HG02588 (cell line): ENCODE data around the gene PRKCE.

Experiments
- ATAC-seq: cut with Tn5 transposase; IDR thresholded peaks from one replicate; pipeline ENCODE4 v1.9.1; 2021; ENCODE audit warnings: mild to moderate bottlenecking, moderate library complexity; ENCODE audit not compliant: unreplicated experiment

Gene PRKCE

GRCh38 chr2:46062637-46063412 lies 411.4 kb downstream of the PRKCE start:
- no peak for ATAC-seq

GRCh38 chr2:46064396-46064795 lies 412.9 kb downstream of the PRKCE start:
- no peak for ATAC-seq

- no peak for ATAC-seq
Observed at GRCh38 chr2:46065152-46065551, 413.7 kb downstream of the PRKCE start.

- ATAC-seq = no peak
Observed at GRCh38 chr2:46066116-46066515, 414.6 kb downstream of the PRKCE start.

GRCh38 chr2:46066601-46067000 lies 415.1 kb downstream of the PRKCE start:
- ATAC-seq = no peak

GRCh38 chr2:46067062-46067461 lies 415.6 kb downstream of the PRKCE start:
- no peak for ATAC-seq

- ATAC-seq = no peak
Observed at GRCh38 chr2:46067501-46068305, 416.2 kb downstream of the PRKCE start.

GRCh38 chr2:46068636-46069035 lies 417.2 kb downstream of the PRKCE start:
- ATAC-seq = no peak

GRCh38 chr2:46071074-46071473 lies 419.6 kb downstream of the PRKCE start:
- no peak for ATAC-seq

- ATAC-seq = no peak
Observed at GRCh38 chr2:46072101-46072820, 420.8 kb downstream of the PRKCE start.

GRCh38 chr2:46073540-46074046 lies 422.1 kb downstream of the PRKCE start:
- no peak for ATAC-seq

GRCh38 chr2:46074501-46074900 lies 423.0 kb downstream of the PRKCE start:
- ATAC-seq = no peak

GRCh38 chr2:46075848-46076247 lies 424.4 kb downstream of the PRKCE start:
- ATAC-seq = no peak

- no peak for ATAC-seq
Observed at GRCh38 chr2:46076251-46076650, 424.8 kb downstream of the PRKCE start.

GRCh38 chr2:46076875-46077274 lies 425.4 kb downstream of the PRKCE start:
- no peak for ATAC-seq

GRCh38 chr2:46077522-46078107 lies 426.1 kb downstream of the PRKCE start:
- no peak for ATAC-seq

- no peak for ATAC-seq
Observed at GRCh38 chr2:46079985-46080560, 428.6 kb downstream of the PRKCE start.

- no peak for ATAC-seq
Observed at GRCh38 chr2:46082531-46083485, 431.3 kb downstream of the PRKCE start.

- no peak for ATAC-seq
Observed at GRCh38 chr2:46086578-46087070, 435.1 kb downstream of the PRKCE start.
